MCF 10A (cell line): ENCODE measurements around the gene CACNA2D3. TPM values are rescaled to one million over a fixed set of nuclear protein-coding genes. Genes with fewer than 3 reads are reported as not detected.

Experiments
- BruUV-seq: library from RNA; stranded (reverse); fragments of 400-500 nt; replicated peaks from 2 replicates; lab custom pipeline; 2021; lab: Mats Ljungman, UMichigan
- CTCF ChIA-PET: fragments of 300-600 bp; sonication (Branson Sonifier 250); formaldehyde crosslinking; extraction: SDS; loops from one replicate; lab custom pipeline; 2021; ENCODE audit warnings: antibody characterized with exemption, inconsistent platforms; lab: Yijun Ruan, JAX
- POLR2A ChIA-PET: fragments of 300-600, 350-650 bp; sonication (Branson Sonifier 250); formaldehyde crosslinking; extraction: SDS; loops from one replicate; lab custom pipeline; 2020; ENCODE audit warnings: antibody characterized with exemption, inconsistent platforms; lab: Yijun Ruan, JAX
- DNase-seq: peaks from one replicate; pipeline ENCODE4 v3.0.0-alpha.2; 2018; ENCODE audit not compliant: unreplicated experiment
- H3K27ac Mint-ChIP-seq: one replicate; pipeline ENCODE4 v1.8.0; 2022; ENCODE audit warnings: mild to moderate bottlenecking, low read depth, mixed read lengths; ENCODE audit not compliant: unreplicated experiment
- H3K27me3 Mint-ChIP-seq: one replicate; pipeline ENCODE4 v1.8.0; 2022; ENCODE audit warnings: mixed read lengths; ENCODE audit not compliant: insufficient read depth, unreplicated experiment
- H3K36me3 Mint-ChIP-seq: one replicate; pipeline ENCODE4 v1.8.0; 2022; ENCODE audit warnings: mild to moderate bottlenecking, moderate library complexity, mixed read lengths; ENCODE audit not compliant: insufficient read depth, unreplicated experiment
- H3K4me1 Mint-ChIP-seq: one replicate; pipeline ENCODE4 v1.8.0; 2022; ENCODE audit warnings: mixed read lengths; ENCODE audit not compliant: insufficient read depth, unreplicated experiment
- H3K4me3 Mint-ChIP-seq: one replicate; pipeline ENCODE4 v1.8.0; 2022; ENCODE audit warnings: mild to moderate bottlenecking, moderate library complexity, mixed read lengths; ENCODE audit not compliant: unreplicated experiment
- H3K9me3 Mint-ChIP-seq: one replicate; pipeline ENCODE4 v1.8.0; 2022; ENCODE audit warnings: mixed read lengths; ENCODE audit not compliant: unreplicated experiment
- intact Hi-C: fragments of 100-400 bp; cut with micrococcal nuclease; formaldehyde crosslinking; loops from 2 replicates; pipeline ENCODE4 v1.14.1; 2022
- total RNA-seq: library from RNA; stranded (reverse); gene quantifications from 2 replicates; pipeline ENCODE4 v1.2.3, GENCODE V29; 2022
- TF ChIP-seq, protein P1 (sequence below): fragments of 200-600 bp; IDR thresholded peaks from one replicate; pipeline ENCODE4 v1.8.0; 2022; ENCODE audit warnings: antibody characterized with exemption, mild to moderate bottlenecking; ENCODE audit not compliant: unreplicated experiment

The CACNA2D3 gene
- total RNA-seq, 1 experiment from 2014 or later = 2.3 TPM

- H3K4me1 Mint-ChIP-seq = peaks cover 41% of the 10 kb centered on the region
- H3K9me3 Mint-ChIP-seq = no peaks in the 10 kb centered on the region
- intact Hi-C loops = loop anchor here (5.0 to 10.0 kb wide), 2 partner anchors 177 to 630 kb away; partner anchors contain the start of gene WNT5A
- H3K36me3 Mint-ChIP-seq = peaks cover 5% of the 10 kb centered on the region
- ChIA-PET CTCF (interaction anchor here (0.7 to 1.4 kb wide), 3 partner anchors 248 to 1022 kb away, joined by 3 to 4 read pairs (median 3); no protein-coding TSS in a partner anchor), POLR2A (interaction anchor here (0.7 to 0.9 kb wide), 3 partner anchors 160 to 1395 kb away, joined by 3 read pairs; no protein-coding TSS in a partner anchor)
- no peak overlapping the region for H3K4me3 Mint-ChIP-seq
- H3K27me3 Mint-ChIP-seq = no peaks in the 10 kb centered on the region
- BruUV-seq = no TSS peak
- H3K27ac Mint-ChIP-seq = no peak overlapping the region
- TF ChIP-seq, protein P1, sequence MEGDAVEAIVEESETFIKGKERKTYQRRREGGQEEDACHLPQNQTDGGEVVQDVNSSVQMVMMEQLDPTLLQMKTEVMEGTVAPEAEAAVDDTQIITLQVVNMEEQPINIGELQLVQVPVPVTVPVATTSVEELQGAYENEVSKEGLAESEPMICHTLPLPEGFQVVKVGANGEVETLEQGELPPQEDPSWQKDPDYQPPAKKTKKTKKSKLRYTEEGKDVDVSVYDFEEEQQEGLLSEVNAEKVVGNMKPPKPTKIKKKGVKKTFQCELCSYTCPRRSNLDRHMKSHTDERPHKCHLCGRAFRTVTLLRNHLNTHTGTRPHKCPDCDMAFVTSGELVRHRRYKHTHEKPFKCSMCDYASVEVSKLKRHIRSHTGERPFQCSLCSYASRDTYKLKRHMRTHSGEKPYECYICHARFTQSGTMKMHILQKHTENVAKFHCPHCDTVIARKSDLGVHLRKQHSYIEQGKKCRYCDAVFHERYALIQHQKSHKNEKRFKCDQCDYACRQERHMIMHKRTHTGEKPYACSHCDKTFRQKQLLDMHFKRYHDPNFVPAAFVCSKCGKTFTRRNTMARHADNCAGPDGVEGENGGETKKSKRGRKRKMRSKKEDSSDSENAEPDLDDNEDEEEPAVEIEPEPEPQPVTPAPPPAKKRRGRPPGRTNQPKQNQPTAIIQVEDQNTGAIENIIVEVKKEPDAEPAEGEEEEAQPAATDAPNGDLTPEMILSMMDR = no peak
- peak; percentile 92 for DNase-seq
Observed at GRCh38 chr3:54857343-54857742, 735.0 kb downstream of the CACNA2D3 start.

GRCh38 chr3:54858093-54858785, 735.9 kb downstream of the CACNA2D3 start:
- H3K27me3 Mint-ChIP-seq = no peaks in the 10 kb centered on the region
- no peaks in the 10 kb centered on the region for H3K9me3 Mint-ChIP-seq
- DNase-seq = no peak
- peaks cover 5% of the 10 kb centered on the region for H3K36me3 Mint-ChIP-seq
- POLR2A ChIA-PET = no interaction called here
- H3K27ac Mint-ChIP-seq = no peak overlapping the region
- H3K4me1 Mint-ChIP-seq = peaks cover 41% of the 10 kb centered on the region
- intact Hi-C loops = loop anchor here (5.0 to 10.0 kb wide), 2 partner anchors 177 to 629 kb away; partner anchors contain the start of gene WNT5A
- H3K4me3 Mint-ChIP-seq = no peak overlapping the region
- TF ChIP-seq, protein P1 = no peak
- BruUV-seq = no TSS peak
- CTCF ChIA-PET = interaction anchor here (0.7 to 1.4 kb wide), 6 partner anchors 9 to 1021 kb away, joined by 3 to 4 read pairs (median 3); no protein-coding TSS in a partner anchor

- intact Hi-C loops = loop anchor here (5.0 to 10.0 kb wide), 2 partner anchors 176 to 628 kb away; partner anchors contain the start of gene WNT5A
- ChIA-PET CTCF (interaction anchor here (0.6 to 3.2 kb wide), 12 partner anchors 10 to 1259 kb away, joined by 3 to 18 read pairs (median 3); no protein-coding TSS in a partner anchor), POLR2A (interaction anchor here (0.7 to 1.0 kb wide), 4 partner anchors 10 to 1021 kb away, joined by 3 to 5 read pairs (median 3); no protein-coding TSS in a partner anchor)
- Mint-ChIP-seq H3K36me3 (peaks cover 5% of the 10 kb centered on the region), H3K4me3 (no peak overlapping the region), H3K9me3 (no peaks in the 10 kb centered on the region), H3K27me3 (no peaks in the 10 kb centered on the region), H3K4me1 (peaks cover 36% of the 10 kb centered on the region), H3K27ac (peak overlapping the region; percentile 78)
- peak; percentile 57 for DNase-seq
- no TSS peak for BruUV-seq
- TF ChIP-seq, protein P1 = no peak
Observed at GRCh38 chr3:54859184-54859583, 736.8 kb downstream of the CACNA2D3 start.
